DLD1 (cell line): Measurements from ENCODE around the gene FAM111A.

Experiments
- in situ Hi-C: cut with HindIII; loops from 2 replicates; pipeline ENCODE4 v1.10.0; 2017; ENCODE audit warnings: low sequenced_read_pairs

The FAM111A gene

DNA sequence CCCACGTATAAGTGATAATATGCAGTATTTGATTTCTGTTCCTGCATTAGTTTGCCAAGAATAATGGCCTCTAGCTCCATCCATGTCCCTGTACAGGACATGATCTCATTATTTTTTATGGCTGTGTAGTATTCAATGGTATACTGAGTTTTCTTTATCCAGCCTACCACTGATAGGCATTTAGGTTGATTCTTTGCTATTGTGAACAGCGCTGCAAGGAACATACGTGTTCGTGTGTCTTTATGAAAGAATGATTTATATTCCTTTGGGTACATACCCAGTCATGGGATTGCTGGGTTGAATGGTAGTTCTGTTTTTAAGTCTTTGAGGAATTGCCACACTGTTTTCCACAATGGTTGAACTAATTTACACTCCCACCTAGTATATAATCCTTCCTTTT, 1.5 kb upstream of the FAM111A start:
- in situ Hi-C loops = no loop called here

DNA sequence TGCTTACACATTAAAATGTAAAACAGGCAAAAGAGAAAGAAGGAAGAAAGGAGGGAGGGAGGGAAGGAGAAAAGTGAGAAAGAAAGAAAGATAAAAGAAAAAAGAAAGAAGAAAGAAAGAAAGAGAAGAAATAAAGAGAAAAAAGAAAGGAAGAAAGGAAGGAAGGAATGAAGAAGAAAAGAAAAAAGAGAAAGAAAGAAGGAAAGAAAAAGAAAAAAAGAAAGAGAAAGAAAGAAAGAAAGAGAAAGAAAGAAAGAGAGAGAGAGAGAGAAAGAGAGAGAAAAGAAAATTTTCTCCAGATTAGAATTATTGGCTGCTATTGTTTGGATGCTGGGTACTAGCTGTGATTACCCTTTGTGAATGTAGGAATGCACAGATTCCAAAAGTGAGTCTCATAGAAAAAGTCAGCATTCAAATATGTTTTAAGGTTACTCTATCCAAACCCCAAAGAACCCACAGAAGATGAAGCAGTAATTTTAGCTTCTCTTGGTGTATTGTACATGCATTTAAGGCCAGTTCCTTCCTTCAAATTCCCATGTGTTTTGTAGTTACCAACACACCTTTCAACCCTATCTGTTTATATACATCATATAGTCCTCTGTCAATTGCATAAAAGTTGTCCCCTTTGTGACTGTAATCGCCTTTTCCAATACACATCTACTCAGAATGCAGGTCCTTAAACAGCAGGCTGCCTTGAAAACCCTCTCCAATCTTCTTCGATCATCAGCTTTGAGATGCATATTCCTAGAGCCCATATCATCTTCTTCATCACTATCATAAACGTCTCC, 789 bp upstream of the FAM111A start:
- in situ Hi-C loops = no loop called here

DNA sequence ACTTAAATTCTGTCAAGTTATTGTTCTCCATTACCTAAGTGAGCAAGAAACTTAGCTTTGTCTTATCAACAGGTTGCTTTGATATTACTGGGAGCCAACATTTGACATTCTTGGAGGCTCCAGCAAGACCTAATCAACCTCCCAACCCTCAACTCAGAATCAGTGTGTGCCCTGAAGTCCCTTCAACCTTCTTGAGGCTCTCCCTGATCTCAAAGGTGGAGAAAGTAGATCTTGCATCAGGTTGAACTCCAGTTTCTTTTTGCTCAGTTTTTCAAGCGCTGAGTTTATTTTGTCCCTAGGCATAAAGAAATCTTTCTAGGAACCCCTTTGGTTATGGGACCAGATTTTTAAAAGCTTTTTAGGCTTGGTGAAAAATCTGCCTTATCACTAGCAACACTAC, 1.4 kb downstream of the FAM111A start:
- in situ Hi-C loops = no loop called here

DNA sequence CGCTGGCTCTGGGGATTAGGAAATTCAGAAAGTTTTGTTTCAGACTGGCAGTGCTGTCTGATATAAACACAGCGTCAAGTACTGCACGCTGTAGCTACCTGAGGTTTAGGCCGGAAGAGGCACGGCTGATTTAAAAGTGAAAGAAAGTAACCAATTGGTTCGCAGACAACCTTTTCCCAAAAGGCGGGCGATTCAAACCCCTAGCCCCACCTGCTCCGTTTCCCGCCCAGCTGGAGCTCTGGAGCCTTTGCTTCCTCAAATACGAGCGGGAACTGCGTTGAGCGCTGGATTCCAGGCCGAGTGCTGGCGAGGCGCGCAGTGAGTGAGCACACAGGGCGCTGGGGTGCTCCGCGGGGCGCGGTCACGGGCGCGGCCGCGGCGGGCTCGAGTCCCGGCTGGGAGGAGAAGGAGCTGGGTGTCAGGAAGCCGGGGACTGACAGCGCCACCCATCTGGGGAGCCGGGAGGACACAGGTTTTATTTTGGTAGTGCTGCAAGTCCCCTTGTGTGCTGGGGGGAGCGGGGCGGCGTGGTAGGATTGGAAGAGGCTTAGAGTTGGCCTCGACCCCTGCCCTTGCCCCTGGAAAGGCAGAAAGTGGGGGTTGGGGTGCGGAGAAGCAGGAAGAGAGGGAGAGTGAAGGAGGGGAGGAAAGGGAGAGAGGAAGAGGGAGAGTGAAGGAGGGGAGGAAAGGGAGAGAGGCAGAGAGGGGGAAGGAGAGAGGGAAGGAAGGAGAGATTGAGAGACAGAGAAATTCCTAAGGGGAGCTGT, 2.1 kb downstream of the FAM111A start:
- in situ Hi-C loops = no loop called here

- in situ Hi-C loops = no loop called here
These were observed 2.9 kb downstream of the FAM111A start for GRCh38 chr11:59145534-59145933.

GRCh38 chr11:59151761-59152160, 9.1 kb downstream of the FAM111A start:
- in situ Hi-C loops = no loop called here

GRCh38 chr11:59152312-59152951, 9.8 kb downstream of the FAM111A start:
- in situ Hi-C loops = no loop called here

DNA sequence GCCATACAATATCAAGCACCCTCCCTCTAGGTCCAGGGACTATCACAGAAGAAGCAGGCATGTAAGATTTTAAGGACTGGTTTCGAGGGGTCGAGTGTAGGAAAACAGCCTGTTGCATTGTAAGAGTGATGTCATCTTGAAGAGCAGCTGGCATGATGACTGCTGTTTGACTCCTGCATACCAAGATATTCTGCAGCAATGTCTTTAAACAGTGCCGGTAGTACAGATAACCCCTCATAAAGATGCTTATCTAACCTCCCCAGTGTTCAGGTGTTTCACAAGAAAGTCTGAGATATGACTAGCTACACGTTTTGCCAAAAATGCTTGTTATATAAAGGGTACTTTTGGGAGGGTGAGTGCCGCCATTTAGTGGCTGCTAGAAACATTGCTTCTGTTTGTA, 12.0 kb downstream of the FAM111A start:
- in situ Hi-C loops = no loop called here

DNA sequence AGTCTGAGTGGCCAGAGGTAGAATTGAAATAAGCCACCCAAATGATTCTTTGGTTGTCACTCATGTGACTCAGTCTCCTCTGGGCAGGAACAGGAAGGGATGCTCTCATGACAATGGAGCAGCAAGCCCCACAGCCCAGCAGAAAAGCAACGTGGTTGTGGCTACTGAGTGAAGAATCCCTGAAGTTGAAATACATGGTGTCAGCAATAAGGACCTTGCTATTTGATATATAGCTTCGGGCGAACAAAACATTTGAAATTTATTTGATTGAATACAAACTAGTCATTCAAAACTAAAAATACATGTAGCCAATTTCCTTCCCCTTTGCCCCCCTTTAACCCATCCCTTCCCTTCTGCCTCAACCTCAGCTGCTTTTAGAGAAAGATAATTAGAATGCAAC, 14.8 kb downstream of the FAM111A start:
- in situ Hi-C loops = no loop called here

GRCh38 chr11:59158206-59159068, 15.8 kb downstream of the FAM111A start:
- in situ Hi-C loops = no loop called here

GRCh38 chr11:59164028-59164427, 21.4 kb downstream of the FAM111A start:
- in situ Hi-C loops = no loop called here

- in situ Hi-C loops = no loop called here
These were observed 29.1 kb downstream of the FAM111A start, which contains the start of gene DTX4 for GRCh38 chr11:59171508-59172322. Gene DTX4 (plus strand): TSS chr11:59172132. CDS start chr11:59172596, 464 bp downstream.

GRCh38 chr11:59172345-59173079, 29.9 kb downstream of the FAM111A start:
- in situ Hi-C loops = no loop called here

DNA sequence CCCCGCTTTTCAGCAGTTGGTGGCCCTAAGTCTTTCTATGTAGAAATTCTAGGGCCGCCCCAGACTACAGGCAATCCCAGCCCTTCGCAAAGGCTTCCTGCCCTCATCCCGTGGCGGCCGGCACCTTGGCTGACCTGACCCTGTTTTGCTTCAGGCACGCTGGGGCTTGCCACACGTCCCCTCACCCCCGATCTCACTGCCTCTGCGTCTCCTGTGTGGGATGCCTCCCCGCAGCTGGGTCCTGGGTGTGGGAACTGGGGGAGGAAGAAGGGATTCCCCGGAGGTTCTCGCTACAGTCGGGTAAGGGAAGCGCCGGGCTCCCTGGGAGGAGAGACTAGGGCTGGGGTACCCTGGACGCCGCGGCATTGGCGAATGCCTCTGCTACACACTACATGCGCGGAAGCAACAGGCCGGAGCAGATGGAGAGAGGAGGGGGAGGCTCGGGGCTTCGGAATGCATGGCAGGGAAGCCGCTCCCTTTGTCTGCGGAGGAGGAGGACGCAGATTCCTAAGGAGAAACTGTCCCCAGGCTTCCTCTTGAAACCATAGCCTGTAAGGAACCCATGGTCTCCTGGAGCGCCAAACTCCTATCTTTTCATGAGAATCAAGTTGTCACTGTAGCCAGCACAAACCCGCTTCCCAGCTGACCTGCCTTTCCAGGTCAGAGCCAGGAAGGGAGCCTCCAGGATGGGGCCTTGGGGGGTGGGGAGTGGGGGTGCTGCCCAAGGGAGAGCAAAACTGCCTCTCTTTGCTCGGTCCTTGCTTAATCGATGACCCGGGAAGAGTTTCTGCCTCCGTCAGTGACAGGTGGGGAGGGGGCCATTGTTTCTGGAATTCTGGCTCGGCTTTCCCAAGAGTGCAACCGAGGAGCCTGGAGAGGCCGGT, 30.7 kb downstream of the FAM111A start:
- in situ Hi-C loops = no loop called here

GRCh38 chr11:59173964-59174663, 31.5 kb downstream of the FAM111A start:
- in situ Hi-C loops = no loop called here

DNA sequence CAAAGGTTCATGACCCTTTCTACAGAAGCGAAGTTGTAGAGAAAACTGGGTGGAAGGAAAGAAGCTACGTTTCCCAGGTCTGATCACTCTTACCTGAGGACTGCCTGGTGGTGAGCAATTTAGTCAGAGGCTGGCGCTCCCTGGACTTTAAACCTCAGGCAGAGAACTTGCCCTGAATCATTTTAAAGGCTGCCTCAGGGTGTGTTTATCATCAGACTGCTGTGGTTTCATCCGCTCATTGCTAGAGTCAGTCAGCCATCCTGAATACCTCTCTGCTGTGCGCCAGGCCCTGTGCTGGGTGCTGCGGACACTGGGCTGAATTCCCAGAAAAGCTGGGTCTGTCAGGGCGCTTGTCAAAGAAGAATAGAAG, 32.0 kb downstream of the FAM111A start:
- in situ Hi-C loops = no loop called here

DNA sequence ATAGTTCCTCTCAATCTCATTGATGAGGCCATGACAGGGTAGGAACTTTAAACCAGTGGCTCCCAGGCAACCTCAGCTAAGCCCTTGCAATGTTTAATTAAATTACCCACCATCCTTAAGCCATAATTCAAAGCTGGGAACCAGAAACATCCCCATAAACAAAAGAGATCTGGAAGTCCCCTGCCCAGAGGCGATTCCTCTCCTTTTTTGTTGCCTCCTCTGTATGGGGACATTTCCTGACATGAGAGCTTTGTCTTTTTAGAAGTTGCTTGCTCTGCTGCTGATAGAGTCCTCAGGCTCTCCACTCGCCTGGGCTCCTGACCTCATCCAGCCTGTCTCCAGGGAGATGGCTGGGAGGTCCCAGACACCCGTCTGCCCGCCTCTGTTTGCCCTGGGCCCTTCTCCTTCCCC, 32.4 kb downstream of the FAM111A start:
- in situ Hi-C loops = no loop called here

DNA sequence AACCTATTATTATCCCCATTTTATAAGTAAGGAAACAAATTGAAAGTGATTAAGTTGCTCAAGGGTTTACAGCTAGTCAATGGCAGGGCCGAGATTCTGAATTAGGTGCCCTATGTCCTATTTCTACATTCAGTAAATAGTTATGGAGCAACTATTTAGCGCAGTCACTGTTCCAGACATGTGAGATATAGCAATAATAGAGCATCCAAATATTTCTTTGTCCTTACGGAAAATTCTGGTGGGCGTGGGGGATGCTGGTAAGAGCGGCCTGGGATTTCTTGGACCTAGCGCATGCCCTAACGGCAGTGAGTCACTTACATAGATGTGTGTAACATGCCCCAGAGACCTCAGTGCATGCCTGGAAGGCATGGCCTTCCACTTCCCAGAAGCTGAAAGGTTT, 33.7 kb downstream of the FAM111A start:
- in situ Hi-C loops = no loop called here
